Keratinocyte (primary cell): ENCODE results near the gene LMNA.

Experiments used
- CTCF ChIP-seq, 3 experiments: IDR thresholded peaks in 1 of 3; conservative IDR thresholded peaks in 1 of 3; optimal IDR thresholded peaks in 1 of 3; 2 replicates in 2 of 3; 3 replicates in 1 of 3; pipeline versions ENCODE3 to v1.5.1; 2011; ENCODE audit warnings: low read length in 3 of 3, mild to moderate bottlenecking in 3 of 3, moderate library complexity in 2 of 3, control low read depth in 1 of 3, inconsistent platforms in 1 of 3; ENCODE audit not compliant: insufficient read depth in 2 of 3; ENCODE audit errors: extremely low read depth in 1 of 3
- EZH2 ChIP-seq: IDR thresholded peaks from one replicate; pipeline ENCODE4 v1.6.1; 2012; ENCODE audit warnings: inconsistent platforms, mild to moderate bottlenecking, low read length, moderate library complexity

- peak in 2 of 3 experiments; percentile 33 to 48 for TF ChIP-seq CTCF (optimal IDR thresholded peaks at IDR 0.05 in 1 of 3, IDR thresholded peaks at IDR 0.05 in 1 of 3, conservative IDR thresholded peaks at IDR 0.05 in 1 of 3; ENCODE audit: extremely low read depth in 1 of 3, insufficient read depth in 2 of 3, low read length in 3 of 3)
- no peak for TF ChIP-seq EZH2
Observed at GRCh38 chr1:156122519-156123355, 8.2 kb downstream of the LMNA start.
